HS-27A (cell line): Measurements from ENCODE around the gene RBP7.
"Not testable (repeated sequence)": the region's sequence is repeated elsewhere in the genome, so short reads cannot be mapped to it uniquely, and the experiment has no call there.

Experiments
- DNase-seq: peaks from one replicate; pipeline ENCODE4 v3.0.0-alpha.2; 2012; ENCODE audit warnings: low read depth, missing footprints

RBP7 gene

GRCh38 chr1:9996624-9997582 lies at the start of gene RBP7:
Gene RBP7, plus strand, starts transcription at chr1:9997228. Its CDS starts 31 bp downstream, at chr1:9997259.
- DNase-seq = no peak

DNA sequence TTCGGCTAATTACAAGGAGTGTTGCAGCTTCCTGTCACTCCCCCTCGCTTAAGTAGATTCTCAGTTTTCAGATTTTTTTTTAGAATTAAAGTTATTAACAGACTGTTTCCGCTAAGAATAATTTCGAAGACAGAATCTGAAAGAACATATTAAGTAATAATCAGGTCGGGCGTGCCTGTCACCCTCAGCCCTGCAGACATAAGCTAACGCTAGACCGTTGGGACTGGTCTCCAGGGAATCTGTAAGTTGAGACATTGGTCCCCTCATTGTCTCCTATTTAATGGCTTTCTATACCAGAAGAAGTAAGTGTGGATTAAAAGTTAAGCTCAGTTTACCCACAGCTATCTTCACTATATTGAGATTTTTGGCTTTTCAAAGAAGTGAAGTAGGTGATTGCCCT lies 39.3 kb upstream of the RBP7 start:
- no peak for DNase-seq

DNA sequence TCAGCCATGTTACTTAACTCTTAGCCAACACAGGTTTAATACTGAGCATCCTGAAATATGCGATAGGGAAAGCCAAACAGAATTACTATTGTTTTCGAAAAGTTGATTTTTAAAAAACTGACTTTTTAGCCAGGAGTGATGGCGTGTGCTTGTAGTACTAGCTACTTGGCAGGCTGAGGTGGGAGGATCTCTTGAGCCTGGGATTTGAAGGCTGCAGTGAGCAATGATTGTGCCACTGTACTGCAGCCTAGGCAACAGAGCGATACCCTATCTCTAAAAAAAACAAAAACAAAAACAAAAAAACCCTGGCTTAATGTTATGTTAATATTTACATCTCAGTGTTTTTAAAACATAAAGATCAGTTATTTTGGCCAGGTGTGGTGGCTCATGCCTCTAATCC lies 37.0 kb upstream of the RBP7 start:
- DNase-seq = no peak

DNA sequence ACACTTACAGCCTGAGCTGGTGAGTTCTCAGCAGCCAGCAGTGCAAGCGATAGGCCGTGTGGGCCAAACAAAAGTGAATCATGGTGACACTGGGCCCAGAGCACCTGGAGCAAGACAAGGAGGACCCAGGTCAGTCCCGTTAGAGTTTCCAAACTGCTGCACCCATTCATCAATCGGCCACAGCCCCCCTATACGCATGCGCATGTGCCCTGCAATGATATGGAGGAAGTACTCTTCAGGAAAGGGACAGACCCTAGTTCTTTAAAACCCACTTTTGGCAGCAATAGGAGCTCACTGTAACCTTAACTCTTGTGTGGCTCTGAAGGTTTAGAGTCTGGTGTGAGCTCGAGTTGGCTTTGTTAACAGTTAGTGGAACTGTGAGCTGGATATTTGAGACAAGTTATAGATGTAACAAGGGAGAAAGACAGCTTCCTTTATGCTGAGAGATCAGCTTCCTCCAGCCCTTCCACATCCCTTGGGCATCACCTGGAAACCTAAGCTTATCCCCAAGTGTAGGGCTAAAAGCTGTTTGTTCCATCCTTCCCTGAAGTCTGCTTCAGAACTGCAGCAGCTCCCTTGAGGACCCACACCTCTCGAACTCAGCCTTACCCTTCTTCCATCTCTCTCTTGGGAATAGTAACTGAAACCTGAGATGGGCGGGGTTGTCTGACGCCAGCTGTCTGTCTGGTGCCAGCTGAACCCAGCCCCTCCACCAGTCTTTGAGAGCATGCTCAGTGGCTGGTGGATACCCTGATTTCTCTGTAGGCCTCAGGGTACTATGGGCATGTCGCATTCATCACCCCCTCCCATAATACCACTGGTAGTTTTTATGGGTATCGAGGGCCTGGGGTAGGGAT lies 36.1 kb upstream of the RBP7 start:
- peak; percentile 29 for DNase-seq

- no peak for DNase-seq
Measured at GRCh38 chr1:9984253-9984652, 12.8 kb upstream of the RBP7 start.

DNA sequence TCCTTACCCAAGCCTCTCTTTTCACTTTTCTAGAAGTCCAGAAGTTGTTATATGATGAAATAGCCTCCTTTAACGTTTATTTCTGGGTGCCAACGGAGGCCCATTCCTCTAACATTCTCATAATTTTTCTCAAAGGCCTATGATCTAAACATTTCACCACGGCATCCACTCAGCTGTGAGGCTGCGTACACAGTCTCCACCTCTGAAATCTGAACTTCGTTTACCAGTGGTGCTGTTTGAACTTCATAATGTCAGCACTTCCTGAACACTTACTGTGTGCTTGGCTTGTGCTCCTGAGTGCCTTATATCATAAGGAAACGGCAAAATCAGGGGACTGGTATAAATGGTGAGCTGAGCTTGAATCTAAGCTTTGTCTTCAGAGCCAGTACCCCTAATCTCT lies 12.0 kb upstream of the RBP7 start:
- DNase-seq = no peak

- DNase-seq = no peak
Measured at GRCh38 chr1:9989773-9990172, 7.3 kb upstream of the RBP7 start.

DNA sequence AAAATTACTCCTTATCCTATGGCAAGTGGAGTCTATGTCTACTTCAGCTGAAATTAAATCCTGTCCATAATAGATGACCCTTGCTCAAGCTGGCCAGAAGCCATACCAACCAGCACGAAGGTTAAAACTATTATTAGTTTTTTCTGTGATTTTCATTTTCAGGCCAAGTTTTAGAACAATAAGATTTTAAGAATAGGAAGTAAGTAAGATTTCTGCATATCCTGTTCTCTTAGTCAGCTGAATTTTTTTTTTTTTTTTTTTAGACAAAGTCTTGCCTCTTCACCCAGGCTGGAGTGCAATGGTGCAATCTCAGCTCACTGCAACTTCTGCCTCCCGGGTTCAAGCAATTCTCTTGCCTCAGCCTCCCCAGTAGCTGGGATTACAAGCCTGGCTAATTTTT lies 6.1 kb upstream of the RBP7 start:
- DNase-seq = no peak

GRCh38 chr1:9992910-9993309 lies 4.1 kb upstream of the RBP7 start:
- no peak for DNase-seq

GRCh38 chr1:9993561-9994075 lies 3.4 kb upstream of the RBP7 start:
- no peak for DNase-seq

DNA sequence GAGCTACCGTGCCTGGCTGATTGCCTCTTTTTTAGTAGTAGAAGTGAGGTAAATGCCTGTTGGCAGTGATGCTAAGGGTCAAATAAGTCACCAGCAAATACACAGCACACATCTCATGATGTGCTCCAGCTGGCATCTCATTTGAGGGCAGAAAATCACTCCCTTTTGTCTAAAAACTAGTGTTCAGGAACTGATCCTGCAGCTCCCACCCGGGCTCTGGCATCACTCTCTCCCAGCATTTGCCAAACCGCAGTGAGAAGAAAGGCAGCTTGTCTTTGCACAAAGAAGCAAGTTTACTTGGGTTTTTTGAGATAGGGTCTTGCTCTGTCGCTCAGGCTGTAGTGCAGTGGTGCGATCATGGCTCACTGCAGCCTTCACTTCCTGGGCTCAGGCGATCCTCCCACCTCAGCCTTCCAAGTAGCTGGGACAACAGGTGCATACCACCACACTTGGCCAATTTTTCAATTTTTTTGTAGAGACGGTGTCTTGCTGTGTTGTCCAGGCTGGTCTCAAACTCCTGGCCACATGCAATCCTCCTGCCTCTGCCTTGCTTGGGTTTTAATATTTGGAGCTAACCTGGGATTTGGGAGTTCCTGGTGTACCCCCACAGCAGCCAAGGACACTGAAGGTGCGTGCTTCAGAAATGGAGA lies 4.1 kb downstream of the RBP7 start:
- no peak for DNase-seq

DNA sequence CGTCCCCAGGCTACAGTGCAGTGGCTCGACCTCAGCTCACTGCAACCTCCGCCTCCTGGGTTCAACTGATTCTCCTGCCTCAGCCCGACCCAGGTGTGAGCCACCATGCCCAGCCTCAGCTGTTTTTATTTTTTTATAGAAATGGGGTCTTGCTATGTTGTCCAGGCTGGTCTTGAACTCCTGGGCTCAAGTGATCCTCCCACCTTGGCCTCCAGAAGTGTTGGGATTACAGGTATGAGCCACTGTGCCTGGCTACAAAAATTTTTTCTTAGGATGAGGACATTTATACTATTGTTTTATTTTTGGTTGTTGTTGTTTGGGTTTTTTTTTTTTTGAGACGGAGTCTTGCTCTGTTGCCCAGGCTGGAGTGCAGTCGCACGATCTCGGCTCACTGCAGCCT lies 8.2 kb downstream of the RBP7 start:
- not testable (repeated sequence) for DNase-seq

DNA sequence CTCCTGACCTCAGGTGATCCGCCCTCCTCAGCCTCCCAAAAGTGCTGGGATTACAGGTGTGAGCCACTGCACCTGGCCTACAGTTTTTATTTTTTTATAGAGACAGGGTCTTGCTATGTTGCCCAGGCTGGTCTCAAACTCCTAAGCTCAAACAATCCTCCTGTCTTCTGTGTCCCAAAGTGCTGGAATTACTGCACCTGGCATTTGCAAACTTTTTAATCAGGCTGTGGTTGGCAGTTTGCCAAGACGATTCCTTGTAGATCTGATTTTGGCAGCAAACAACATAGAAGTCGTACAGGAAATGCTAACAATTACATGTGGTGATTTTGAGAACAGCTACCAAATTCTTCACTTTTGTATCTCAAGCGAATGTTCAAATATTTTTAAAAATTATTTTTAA lies 10.1 kb downstream of the RBP7 start:
- no peak for DNase-seq

- DNase-seq = no peak
Measured at GRCh38 chr1:10014016-10014415, 17.0 kb downstream of the RBP7 start.

- DNase-seq = no peak
Measured at GRCh38 chr1:10019561-10019960, 22.5 kb downstream of the RBP7 start.

DNA sequence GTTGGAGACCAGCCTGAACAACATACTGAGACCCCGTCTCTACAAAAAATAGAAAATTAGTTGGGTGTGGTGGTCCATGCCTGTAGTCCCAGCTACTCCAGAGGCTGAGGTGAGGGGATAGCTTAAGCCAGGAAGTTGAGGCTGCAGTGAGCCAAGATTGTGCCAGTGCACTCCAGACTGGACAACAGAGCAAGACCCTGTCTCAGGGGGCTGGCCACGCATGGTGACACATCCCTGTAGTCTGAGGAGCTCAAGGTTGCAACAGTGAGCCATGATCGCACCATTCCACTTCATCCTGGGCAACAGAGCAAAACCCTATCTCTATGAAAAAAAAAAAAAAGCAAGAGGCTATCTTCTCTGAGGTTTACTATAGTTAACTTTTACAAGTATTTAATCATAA lies 23.1 kb downstream of the RBP7 start:
- no peak for DNase-seq

DNA sequence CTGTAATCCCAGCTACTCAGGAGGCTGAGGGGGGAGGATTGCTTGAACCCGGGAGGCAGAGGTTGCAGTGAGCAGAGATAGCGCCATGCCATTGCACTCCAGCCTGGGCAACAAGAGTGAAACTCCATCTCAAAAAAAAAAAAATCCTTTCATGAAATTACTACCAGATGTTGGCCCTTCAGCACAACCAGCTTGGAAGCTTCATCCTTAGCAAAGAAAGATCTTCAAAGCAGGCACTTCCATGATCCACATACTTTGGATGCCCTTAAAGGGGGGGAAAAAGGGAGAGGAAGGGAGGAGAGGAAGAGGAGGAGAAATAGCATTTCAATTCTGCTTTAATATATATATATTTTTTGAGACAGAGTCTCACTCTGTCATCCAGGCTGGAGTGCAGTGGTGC lies 23.6 kb downstream of the RBP7 start:
- DNase-seq = not testable (repeated sequence)

DNA sequence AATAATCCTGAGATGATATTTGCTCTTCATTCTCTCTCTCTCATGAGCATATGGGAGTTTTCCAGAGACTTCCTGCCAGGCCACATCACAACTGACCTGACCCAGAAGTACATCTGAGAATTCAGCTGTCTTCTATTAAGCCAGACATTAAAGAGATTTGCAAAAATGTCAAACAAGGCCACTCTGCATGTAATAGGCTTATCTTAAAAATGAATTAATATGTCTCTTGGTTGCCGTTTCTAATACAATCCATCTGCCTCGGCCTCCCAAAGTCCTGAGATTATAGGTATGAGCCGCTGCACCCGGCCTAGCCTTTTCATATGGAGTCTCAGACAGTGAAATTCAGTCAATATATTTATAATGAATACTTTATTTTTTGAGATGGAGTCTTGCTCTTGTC lies 25.0 kb downstream of the RBP7 start:
- not testable (repeated sequence) for DNase-seq

- DNase-seq = no peak
Measured at GRCh38 chr1:10022656-10023055, 25.6 kb downstream of the RBP7 start.

- no peak for DNase-seq
Measured at GRCh38 chr1:10025354-10025753, 28.3 kb downstream of the RBP7 start.

GRCh38 chr1:10027027-10027426 lies 30.0 kb downstream of the RBP7 start:
- no peak for DNase-seq

DNA sequence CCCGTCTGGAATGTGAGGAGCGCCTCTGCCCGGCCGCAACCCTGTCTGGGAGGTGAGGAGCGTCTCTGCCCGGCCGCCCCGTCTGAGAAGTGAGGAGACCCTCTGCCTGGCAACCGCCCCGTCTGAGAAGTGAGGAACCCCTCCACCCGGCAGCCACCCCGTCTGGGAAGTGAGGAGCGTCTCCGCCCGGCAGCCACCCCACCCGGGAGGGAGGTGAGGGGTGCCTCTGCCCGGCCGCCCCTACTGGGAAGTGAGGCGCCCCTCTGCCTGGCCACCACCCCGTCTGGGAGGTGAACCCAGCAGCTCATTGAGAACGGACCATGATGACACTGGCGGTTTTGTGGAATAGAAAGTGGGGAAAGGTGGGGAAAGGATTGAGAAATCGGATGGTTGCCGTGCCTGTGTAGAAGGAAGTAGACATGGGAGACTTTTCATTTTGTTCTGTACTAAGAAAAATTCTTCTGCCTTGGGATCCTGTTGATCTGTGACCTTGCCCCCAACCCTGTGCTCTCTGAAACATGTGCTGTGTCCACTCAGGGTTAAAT lies 32.0 kb downstream of the RBP7 start:
- DNase-seq = not testable (repeated sequence)
